Stimulated activated CD4-positive, alpha-beta T cell treated with anti-CD3 and anti-CD28 coated beads, Interleukin-2, amount 100 ng/mL, for 48 hours (primary cell): Measurements from ENCODE around the gene PLAU.
"Not testable (repeated sequence)": the region's sequence is repeated elsewhere in the genome, so short reads cannot be mapped to it uniquely, and the experiment has no call there.

Experiments used
- DNase-seq, 2 donors: peaks; one replicate each; pipeline ENCODE4 v3.0.0-alpha.2; 2020

The PLAU gene

GRCh38 chr10:73955719-73956118, 44.8 kb downstream of the PLAU start:
- DNase-seq = no peak

- DNase-seq = no peak
Measured at GRCh38 chr10:73956476-73957359, 45.8 kb downstream of the PLAU start.

- no peak for DNase-seq
Measured at GRCh38 chr10:73959484-73960243, 48.7 kb downstream of the PLAU start.

GRCh38 chr10:73962386-73962785, 51.5 kb downstream of the PLAU start:
- no peak for DNase-seq

GRCh38 chr10:73963533-73963932, 52.6 kb downstream of the PLAU start:
- not testable (repeated sequence) for DNase-seq

- DNase-seq = no peak
Measured at GRCh38 chr10:73964743-73965142, 53.8 kb downstream of the PLAU start.

- not testable (repeated sequence) for DNase-seq
Measured at GRCh38 chr10:73965267-73965889, 54.4 kb downstream of the PLAU start.

- DNase-seq = no peak
Measured at GRCh38 chr10:73965890-73966768, 55.2 kb downstream of the PLAU start.

- DNase-seq = no peak
Measured at GRCh38 chr10:73967022-73967429, 56.1 kb downstream of the PLAU start.
